GM19372 (cell line): Measurements from ENCODE around the gene DNAH2.

Experiments
- ATAC-seq: cut with Tn5 transposase; IDR thresholded peaks from one replicate; pipeline ENCODE4 v1.9.1; 2021; ENCODE audit warnings: mild to moderate bottlenecking, low read depth, moderate library complexity; ENCODE audit not compliant: unreplicated experiment

DNAH2 gene, protein sequence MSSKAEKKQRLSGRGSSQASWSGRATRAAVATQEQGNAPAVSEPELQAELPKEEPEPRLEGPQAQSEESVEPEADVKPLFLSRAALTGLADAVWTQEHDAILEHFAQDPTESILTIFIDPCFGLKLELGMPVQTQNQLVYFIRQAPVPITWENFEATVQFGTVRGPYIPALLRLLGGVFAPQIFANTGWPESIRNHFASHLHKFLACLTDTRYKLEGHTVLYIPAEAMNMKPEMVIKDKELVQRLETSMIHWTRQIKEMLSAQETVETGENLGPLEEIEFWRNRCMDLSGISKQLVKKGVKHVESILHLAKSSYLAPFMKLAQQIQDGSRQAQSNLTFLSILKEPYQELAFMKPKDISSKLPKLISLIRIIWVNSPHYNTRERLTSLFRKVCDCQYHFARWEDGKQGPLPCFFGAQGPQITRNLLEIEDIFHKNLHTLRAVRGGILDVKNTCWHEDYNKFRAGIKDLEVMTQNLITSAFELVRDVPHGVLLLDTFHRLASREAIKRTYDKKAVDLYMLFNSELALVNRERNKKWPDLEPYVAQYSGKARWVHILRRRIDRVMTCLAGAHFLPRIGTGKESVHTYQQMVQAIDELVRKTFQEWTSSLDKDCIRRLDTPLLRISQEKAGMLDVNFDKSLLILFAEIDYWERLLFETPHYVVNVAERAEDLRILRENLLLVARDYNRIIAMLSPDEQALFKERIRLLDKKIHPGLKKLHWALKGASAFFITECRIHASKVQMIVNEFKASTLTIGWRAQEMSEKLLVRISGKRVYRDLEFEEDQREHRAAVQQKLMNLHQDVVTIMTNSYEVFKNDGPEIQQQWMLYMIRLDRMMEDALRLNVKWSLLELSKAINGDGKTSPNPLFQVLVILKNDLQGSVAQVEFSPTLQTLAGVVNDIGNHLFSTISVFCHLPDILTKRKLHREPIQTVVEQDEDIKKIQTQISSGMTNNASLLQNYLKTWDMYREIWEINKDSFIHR (N-terminal part only)

DNA sequence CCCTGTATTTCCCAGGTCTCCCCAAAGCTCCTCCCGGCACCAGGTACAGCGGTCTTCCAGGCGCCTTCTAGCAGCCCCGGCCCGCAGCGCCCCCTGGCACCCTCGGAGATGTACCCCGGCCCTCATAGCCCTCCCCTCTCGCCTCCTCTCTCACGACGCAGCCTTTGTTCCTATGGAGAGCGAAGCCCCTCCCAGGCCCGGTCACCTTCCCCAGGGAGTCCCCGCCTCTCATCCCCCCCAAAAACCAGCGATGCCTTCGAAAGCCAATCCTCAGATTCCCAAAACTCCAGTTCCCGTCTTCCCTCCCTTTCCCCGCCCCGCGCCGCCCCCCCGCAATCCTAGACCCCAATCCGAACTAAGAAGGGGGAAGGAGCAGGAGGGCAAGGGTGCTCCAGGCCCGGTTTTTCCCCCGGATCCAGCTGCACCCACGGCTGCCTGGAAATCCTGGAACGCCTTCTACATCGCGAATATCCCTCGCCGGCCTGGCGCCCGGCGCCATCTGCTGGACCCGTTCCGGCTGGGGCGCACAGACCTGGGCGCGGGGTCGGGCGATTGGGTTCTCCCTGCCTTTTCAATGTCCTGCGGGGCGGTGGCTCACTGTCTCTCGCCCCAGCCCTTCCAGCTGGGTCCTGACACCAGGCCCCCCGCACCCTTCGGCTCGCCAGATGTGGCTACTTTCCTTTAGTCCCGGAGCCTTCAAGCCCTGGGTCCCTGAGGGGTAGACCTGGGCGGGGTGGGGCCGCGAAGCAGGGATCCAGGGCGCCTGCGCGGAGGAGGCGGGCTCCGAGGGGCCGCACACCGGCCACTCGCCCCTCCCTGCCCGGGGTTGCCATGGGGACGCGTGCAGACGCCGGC, at the start of gene DNAH2:
Gene DNAH2, plus strand, starts transcription at position 844 of the 855 bp plus-strand sequence. CDS start 1,991 bp downstream, outside the sequence.
- no peak for ATAC-seq

DNA sequence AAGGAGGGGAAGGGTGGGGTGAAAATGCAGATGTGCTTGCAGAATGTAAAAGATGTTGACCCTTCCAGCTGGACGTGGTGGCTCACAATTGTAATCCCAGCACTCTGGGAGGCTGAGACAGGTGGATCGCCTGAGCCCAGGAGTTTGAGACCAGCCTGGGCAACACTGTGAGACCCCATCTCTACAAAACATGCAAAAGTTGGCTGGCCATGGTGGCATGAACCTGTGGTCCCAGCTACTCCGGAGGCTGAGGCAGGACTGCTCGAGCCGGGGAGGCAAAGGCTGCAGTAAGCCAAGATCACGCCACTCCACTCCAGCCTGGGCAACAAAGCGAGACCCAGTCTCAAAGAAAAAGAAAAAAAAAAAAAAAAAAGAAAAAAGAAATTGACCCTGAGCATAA, 49.1 kb upstream of the DNAH2 start:
- ATAC-seq = no peak

DNA sequence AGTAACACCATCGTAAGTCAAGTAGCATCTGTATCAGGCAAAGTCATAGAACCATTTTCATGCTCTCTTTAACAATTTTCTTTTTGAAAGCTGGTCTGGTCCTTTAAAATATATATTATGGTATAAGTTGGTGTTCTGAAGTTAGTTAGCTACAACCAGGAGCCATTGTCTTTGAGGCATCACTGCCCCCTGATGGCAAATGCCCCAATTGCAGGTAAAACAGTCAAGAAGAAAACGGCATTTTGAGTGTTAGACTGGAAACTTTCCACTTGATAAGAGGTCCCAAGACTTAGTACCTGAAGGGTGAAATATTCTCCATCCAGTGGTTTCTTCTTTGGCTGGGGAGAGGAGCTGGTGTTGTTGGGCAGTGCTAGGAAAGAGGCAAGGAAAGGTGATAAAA, 44.3 kb upstream of the DNAH2 start:
- ATAC-seq = no peak

DNA sequence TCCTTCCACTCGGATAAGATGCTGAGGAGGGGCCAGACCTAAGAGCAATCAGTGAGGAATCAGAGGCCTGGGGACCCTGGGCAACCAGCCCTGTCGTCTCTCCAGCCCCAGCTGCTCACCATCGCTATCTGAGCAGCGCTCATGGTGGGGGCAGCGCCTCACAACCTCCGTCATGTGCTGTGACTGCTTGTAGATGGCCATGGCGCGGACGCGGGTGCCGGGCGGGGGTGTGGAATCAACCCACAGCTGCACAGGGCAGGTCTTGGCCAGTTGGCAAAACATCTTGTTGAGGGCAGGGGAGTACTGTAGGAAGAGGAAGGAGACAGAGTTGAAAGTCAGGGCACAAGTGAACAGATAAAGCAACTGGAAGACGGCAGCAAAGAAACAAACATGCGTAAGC, 42.6 kb upstream of the DNAH2 start:
- no peak for ATAC-seq

DNA sequence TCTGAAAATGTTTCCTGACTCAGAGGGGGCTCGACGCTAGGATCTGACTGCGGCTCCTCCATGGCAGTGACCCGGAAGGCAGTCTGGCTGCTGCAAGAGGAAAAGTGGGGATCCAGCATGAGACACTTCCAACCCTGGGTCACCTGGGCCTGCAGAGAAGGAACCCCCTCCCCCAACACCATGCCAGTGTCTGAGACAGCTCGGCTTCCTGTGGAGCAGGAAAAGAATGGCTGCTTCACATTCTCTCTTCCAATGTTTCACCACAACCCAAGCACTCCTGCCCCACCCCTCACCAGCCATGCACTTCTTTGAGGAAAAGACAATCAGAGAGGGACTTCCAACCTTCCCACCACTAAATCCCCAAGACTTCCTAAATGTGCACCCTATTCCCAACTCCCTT, 41.0 kb upstream of the DNAH2 start:
- no peak for ATAC-seq

DNA sequence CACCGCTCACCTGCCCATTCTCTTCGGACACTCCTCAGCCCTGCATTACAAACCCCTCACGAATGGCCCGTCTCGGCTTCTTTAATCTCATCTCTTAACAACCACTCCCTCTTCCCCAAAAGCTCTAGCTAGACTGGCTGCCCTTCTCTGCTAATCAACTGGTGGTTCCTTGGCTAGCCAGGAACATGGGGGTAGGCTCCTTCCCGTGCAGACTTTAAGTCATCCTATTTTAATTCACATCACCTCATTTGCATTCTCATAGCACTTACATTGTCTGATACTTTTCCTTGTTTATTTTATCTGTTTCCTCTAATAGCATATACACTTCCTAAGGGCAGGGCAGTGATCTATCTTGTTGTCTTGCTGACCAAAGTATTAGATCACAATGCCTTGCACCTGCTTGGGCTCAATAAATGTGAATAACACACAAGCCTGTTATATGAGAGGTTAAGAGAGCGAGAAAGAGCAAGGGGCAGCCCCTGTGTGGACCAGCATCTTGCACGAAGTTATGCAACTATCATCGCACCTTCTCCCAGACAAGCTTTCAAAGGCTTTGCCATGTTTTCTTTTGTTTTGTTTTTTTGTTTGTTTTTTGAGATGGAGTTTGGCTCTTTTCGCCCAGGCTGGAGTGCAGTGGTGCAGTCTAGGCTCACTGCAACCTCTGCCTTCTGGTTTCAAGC, 40.0 kb upstream of the DNAH2 start:
- ATAC-seq = no peak

DNA sequence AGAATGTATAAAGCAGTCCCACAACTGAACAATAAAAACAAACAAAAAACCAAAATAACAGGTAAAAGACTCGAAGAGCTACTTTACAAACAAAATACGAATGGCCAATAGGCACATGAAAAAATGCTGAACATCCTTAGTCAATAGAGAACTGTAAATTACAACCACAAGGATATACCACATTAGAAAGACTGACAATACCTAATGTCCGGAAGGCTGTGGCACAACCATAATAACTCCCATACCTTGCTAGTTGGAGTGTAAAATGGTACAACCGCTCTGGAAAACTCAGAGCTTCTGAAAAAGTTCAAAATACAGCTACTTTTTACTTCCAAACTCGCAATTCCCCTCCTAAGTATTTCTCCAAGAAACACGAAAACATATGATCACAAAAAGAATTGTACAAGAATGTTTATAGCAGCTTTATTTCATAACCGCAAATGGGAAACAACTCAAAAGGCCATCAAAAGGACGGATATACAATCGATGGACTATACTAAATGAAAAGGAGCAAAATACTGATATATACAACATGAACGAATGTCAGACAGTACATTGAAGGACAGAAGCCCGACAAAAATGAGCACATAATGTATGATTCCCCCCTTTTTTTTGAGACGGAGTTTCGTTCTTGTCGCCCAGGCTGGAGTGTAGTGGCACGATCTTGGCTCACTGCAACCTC, 32.6 kb upstream of the DNAH2 start:
- ATAC-seq = no peak

DNA sequence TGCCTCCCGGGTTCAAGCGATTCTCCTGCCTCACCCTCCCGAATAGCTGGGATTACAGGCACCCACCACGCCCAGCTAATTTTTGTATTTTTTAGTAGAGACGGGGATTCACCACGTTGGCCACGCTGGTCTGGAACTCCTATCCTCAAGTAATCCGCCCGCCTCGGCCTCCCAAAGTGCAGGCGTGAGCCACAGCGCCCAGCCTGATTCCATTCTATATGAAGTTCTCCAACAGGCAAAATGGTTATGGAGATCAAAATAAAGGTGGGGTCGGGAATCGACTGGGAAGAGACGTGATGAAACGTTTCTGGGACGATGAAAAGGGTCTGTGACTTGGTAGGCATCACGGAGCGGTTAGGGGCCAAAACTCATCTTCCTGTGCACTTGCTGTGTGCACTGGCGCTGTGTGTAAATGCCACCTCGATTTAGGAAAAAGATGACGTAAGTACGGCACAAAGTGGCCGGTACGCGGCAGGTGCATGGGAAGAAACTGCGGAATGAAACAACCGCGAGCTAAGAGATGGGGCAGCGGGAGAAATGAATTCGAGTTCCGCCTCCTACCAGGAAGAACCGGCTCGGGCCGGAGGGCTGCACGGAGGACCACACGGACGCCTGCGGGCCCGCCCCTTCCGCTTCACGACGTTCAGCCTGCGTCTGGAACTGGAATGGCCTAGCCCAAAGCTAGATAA, 31.9 kb upstream of the DNAH2 start:
- ATAC-seq = peak; percentile 45

DNA sequence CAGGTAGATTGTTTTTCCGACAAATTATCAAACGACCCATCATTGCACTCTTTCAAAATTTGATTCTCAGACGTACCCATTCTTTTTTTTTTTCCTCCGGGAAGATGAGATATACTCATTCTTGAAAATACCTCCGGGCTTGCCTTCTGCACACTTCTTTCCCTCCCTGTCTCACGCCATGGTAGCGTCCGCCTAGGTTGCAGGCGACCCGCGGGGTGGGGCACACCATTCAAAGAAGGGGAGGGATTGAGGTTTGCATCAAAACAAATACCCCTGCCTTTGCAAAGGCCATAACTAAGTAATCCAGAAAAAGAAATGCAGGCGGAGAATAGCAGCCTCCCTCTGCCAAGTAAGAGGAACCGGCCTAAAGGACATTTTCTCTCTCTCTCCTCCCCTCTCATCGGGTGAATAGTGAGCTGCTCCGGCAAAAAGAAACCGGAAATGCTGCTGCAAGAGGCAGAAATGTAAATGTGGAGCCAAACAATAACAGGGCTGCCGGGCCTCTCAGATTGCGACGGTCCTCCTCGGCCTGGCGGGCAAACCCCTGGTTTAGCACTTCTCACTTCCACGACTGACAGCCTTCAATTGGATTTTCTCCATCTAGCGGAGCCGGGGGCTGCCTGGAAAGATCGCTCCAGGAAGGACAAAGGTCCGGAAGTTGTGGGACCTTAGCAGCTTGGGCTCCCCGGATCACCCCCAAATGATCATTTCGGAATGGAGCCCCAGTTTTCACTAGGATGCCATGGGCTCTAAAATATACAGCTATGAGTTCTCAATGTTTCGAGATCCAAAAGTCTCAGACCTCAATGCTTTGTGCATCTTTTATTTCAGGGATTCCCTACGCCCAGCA, 31.1 kb upstream of the DNAH2 start:
- peak; percentile 43 for ATAC-seq

DNA sequence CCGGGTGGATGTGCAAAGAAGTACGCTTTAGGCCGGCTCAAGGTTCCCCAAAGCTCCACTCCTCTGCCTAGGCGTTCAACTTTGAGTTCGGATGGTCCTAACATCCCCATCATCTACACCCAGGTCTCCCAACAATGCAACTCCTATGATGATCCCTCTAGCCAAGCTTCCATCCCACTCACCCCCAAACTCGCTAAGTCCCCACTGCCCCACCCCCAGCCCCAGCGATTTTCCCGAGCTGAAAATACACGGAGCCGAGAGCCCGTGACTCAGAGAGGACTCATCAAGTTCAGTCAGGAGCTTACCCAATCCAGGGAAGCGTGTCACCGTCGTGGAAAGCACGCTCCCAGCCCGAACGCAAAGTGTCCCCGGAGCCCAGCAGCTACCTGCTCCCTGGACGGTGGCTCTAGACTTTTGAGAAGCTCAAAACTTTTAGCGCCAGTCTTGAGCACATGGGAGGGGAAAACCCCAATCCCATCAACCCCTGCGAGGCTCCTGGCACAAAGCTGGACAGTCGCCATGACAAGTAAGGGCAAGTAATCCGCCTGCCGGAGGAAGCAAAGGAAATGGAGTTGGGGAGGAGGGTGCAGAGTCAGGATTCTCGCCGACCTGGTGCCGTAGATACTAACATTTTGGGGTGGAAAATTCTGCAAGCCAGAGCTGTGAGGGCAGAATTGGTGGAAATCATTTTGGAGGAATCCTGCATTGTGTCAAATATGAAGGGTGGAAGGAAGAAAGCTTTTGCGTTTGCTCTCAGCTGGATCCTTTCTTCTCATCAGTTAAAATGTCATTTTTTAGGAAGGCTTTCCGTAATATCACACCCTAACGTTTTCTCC, 30.3 kb upstream of the DNAH2 start, which contains the start of gene TP53:
Gene TP53, minus strand, starts transcription at position 419 of the 836 bp plus-strand sequence. CDS start 10,896 bp downstream, outside the sequence.
- ATAC-seq = no peak

DNA sequence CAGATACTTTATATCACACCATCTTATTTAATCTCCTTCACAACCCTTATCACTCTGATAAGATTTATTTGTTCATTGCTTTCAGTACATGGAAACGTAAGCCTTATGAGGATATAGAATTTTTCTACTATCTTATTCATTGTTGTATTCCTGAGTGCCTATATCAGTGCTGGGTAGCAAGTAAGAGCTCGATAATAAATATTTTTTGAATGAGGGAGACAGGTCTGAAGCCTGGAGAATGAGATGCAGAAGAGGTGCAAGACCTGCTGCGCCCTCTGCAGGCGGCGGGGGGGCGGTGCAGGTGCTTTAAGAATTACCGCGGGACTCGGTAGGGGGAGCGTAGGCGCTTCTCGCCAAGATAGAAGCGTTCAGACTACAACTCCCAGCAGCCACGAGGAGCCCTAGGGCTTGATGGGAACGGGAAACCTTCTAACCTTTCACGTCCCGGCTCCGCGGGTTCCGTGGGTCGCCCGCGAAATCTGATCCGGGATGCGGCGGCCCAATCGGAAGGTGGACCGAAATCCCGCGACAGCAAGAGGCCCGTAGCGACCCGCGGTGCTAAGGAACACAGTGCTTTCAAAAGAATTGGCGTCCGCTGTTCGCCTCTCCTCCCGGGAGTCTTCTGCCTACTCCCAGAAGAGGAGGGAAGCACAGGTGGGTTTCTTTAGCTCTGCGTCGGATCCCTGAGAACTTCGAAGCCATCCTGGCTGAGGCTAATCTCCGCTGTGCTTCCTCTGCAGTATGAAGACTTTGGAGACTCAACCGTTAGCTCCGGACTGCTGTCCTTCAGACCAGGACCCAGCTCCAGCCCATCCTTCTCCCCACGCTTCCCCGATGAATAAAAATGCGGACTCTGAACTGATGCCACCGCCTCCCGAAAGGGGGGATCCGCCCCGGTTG, 29.4 kb upstream of the DNAH2 start, which contains the start of gene WRAP53:
Gene WRAP53, plus strand, starts transcription at position 570 of the 900 bp plus-strand sequence. Its CDS starts 172 bp downstream, at position 742.
- ATAC-seq = peak; percentile 71

DNA sequence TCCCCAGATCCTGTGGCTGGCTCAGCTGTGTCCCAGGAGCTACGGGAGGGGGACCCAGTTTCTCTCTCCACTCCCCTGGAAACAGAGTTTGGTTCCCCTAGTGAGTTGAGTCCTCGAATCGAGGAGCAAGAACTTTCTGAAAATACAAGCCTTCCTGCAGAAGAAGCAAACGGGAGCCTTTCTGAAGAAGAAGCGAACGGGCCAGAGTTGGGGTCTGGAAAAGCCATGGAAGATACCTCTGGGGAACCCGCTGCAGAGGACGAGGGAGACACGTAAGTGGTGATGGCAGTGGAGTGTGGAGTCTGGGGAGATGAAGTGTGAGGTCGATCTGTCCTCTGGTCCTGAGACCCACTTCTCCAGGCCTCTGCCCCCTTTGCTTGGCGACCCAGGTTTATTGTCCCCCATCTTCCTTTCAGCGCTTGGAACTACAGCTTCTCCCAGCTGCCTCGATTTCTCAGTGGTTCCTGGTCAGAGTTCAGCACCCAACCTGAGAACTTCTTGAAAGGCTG, 28.7 kb upstream of the DNAH2 start:
- ATAC-seq = no peak

DNA sequence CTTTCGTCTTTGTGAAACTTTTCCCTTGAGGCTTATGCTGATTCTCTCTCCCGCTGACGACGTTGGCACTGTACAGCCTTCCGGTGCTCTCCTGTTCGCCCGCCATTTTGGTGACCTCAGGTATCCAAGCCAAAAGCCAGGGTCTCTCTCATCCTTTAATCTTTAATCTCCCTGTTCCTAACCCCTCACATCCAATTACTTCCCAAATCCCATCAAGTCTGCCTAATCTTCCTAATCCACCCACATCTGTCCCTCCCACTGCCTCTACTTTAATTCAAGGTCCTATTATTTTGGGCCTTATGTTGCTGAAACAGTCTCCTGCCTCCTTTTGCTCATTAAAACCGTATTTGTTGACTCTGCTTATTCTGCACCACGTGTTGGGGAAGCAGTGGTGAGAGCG, 22.0 kb upstream of the DNAH2 start:
- ATAC-seq = no peak

DNA sequence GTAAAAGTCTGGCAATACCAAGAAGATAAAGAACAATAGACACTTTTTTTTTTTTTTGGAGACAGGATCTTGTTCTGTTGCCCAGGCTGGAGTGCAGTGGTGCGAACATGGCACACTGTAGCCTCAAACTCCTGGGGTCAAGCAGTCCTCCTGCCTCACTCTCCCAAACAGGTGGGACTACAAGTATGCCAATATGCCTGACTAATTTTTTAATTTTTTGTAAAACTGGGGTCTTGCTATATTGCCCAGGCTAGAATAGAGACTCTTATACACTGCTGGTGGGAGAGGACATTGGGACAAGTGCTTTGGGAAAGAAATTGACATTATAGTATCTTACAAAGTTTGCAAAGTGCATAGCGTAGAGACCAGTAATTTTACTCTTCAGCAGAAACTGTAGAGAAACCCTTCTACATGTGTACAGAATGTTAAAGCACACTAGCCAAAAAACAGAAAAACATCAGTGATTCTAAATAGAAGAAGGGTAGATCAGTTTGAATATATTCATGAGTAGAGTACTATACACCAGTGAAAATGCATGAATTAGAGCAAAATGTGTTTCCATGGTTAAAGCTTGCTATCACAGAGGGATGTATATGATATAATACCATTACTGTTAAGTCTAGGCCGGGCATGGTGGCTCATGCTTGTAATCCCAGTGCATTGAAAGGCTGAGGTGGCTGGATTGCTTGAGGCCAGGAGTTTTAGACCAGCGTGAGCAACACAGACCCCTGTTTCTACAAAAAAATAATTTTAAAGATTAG, 19.5 kb upstream of the DNAH2 start:
- ATAC-seq = no peak

DNA sequence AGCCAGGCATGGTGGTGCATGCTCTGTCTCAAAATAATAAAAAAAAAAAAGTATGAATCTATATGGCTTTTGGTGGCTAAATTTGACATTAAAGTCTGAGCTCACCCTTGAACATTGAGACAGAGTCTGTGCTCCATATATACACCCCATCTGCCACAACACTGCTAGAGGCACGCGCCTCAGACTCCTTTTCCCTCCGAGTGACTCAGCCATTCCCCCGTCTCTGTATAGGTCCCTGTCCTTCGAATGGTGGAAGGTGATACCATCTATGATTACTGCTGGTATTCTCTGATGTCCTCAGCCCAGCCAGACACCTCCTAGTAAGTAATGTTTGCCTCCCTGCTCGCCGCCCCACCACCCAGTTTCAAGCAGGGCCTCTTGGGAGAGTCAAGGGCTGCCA, 17.0 kb upstream of the DNAH2 start:
- ATAC-seq = no peak
